K562 (cell line): ENCODE data around the gene TSC1. TPM values are rescaled to one million over a fixed set of nuclear protein-coding genes. Genes with fewer than 3 reads are reported as not detected.

Experiments
- ATAC-seq: fragments of 200-7000 bp; cut with Tn5 transposase; 3 replicates; pipeline ENCODE4 v1.9.1; 2020; ENCODE audit warnings: moderate library complexity
- BruUV-seq: library from RNA; stranded (reverse); fragments of 400-500 nt; replicated peaks from 2 replicates; lab custom pipeline; 2021; lab: Mats Ljungman, UMichigan
- CTCF ChIA-PET: fragments of 300-600 bp; formaldehyde crosslinking; extraction: SDS; loops from one replicate; lab custom pipeline; 2021; ENCODE audit warnings: low intra/inter-chr PET ratio; lab: Yijun Ruan, JAX
- POLR2A ChIA-PET: fragments of 300-600, 350-650 bp; sonication (Branson Sonifier 250); formaldehyde crosslinking; extraction: SDS; loops from one replicate; lab custom pipeline; 2021; ENCODE audit warnings: antibody characterized with exemption, inconsistent platforms; lab: Yijun Ruan, JAX
- DNase-seq, 4 experiments: peaks; one replicate each; pipeline versions ENCODE4 v3.0.0 to v3.0.0-alpha.2; 2011 to 2018; ENCODE audit warnings: low spot score in 3 of 4, mixed read lengths in 3 of 4; ENCODE audit errors: extremely low read depth in 1 of 4
- FAIRE-seq: peaks from 2 replicates; lab custom pipeline; 2011; peaks lifted over from hg19 to GRCh38; lab: Jason Lieb, UNC
- H2AFZ ChIP-seq: 2 replicates; pipeline ENCODE4 v1.6.0; 2011; ENCODE audit warnings: low read depth, low read length, control low read depth, inconsistent platforms
- H3K27ac ChIP-seq: fragments of 200-600 bp; 3 replicates; pipeline ENCODE4 v1.8.0; 2011; ENCODE audit warnings: low read depth, mild to moderate bottlenecking, control low read depth, inconsistent platforms, low read length, moderate library complexity, mixed read lengths; ENCODE audit errors: extremely low read depth
- H3K27me3 ChIP-seq, 2 experiments: fragments of 300-600 bp in 1 of 2; 2 replicates in 1 of 2; 3 replicates in 1 of 2; pipeline versions ENCODE4 v1.6.0 to v1.8.0; 2011; ENCODE audit warnings: inconsistent platforms in 2 of 2, low read length in 2 of 2, mild to moderate bottlenecking in 1 of 2, mixed read lengths in 1 of 2, moderate library complexity in 1 of 2; ENCODE audit not compliant: control insufficient read depth in 2 of 2, insufficient read depth in 2 of 2
- H3K36me3 ChIP-seq: fragments of 300-600 bp; 3 replicates; pipeline ENCODE4 v1.8.0; 2011; ENCODE audit warnings: mild to moderate bottlenecking, low read length, inconsistent platforms; ENCODE audit not compliant: control insufficient read depth, insufficient read depth
- H3K4me1 ChIP-seq, 2 experiments: fragments of 200-600 bp in 1 of 2; replicated peaks in 1 of 2; 2 replicates in 1 of 2; 3 replicates in 1 of 2; pipeline versions ENCODE4 v1.5.1 to v1.8.0; 2011; ENCODE audit warnings: inconsistent platforms in 2 of 2, low read length in 2 of 2, mild to moderate bottlenecking in 1 of 2, mixed read lengths in 1 of 2, moderate library complexity in 1 of 2; ENCODE audit not compliant: control insufficient read depth in 2 of 2, insufficient read depth in 2 of 2
- H3K4me2 ChIP-seq: 2 replicates; pipeline ENCODE4 v1.6.1; 2011; ENCODE audit warnings: low read length, control low read depth, inconsistent platforms, mixed read lengths; ENCODE audit not compliant: insufficient read depth
- H3K4me3 ChIP-seq: fragments of 200-600 bp; sonication (generic), shearing (Covaris generic); 2 replicates; pipeline ENCODE4 v1.5.1; 2016; ENCODE audit warnings: control low read depth, inconsistent platforms
- H3K79me2 ChIP-seq: fragments of 200-600 bp; 3 replicates; pipeline ENCODE4 v1.8.0; 2011; ENCODE audit warnings: low read length, inconsistent platforms; ENCODE audit not compliant: control insufficient read depth, insufficient read depth
- H3K9ac ChIP-seq, 2 experiments: 2 replicates each; pipeline versions ENCODE4 v1.6.0 to v1.6.1; 2011; ENCODE audit warnings: low read depth in 2 of 2, low read length in 2 of 2, control low read depth in 1 of 2, inconsistent platforms in 1 of 2, mild to moderate bottlenecking in 1 of 2, mixed read lengths in 1 of 2; ENCODE audit not compliant: insufficient read depth in 1 of 2
- H3K9me1 ChIP-seq: one replicate; pipeline ENCODE4 v1.6.0; 2011; ENCODE audit warnings: inconsistent platforms, mild to moderate bottlenecking, low read length, moderate library complexity; ENCODE audit not compliant: control insufficient read depth, insufficient read depth
- H3K9me3 ChIP-seq: replicated peaks from 2 replicates; pipeline ENCODE4 v1.5.1; 2011; ENCODE audit warnings: low read depth, low read length, inconsistent platforms; ENCODE audit not compliant: control insufficient read depth, insufficient read depth
- H4K20me1 ChIP-seq: replicated peaks from 2 replicates; pipeline ENCODE4 v1.6.1; 2011; ENCODE audit warnings: low read length, inconsistent platforms, mixed read lengths; ENCODE audit not compliant: control insufficient read depth, insufficient read depth
- ASH1L ChIP-seq: fragments of 450-650 bp; IDR thresholded peaks from 2 replicates; pipeline ENCODE4 v1.6.1; 2018; ENCODE audit warnings: borderline replicate concordance, mild to moderate bottlenecking, low read depth; ENCODE audit not compliant: partially characterized antibody
- BDP1 ChIP-seq: IDR thresholded peaks from 3 replicates; pipeline ENCODE4 v1.6.1; 2011; ENCODE audit not compliant: insufficient read length, insufficient read depth
- CBX8 ChIP-seq: fragments of 200-600 bp; sonication (generic); IDR thresholded peaks from 2 replicates; pipeline ENCODE4 v1.6.1; 2012; ENCODE audit warnings: borderline replicate concordance, mixed run types, low read depth, mild to moderate bottlenecking, moderate library complexity, mixed read lengths, low read length, control low read depth, inconsistent platforms; ENCODE audit not compliant: poor library complexity, severe bottlenecking; ENCODE audit errors: extremely low read depth
- COPS2 ChIP-seq: fragments of 450-650 bp; conservative IDR thresholded peaks from 2 replicates; pipeline ENCODE4 v1.6.1; 2016; ENCODE audit warnings: mild to moderate bottlenecking, moderate library complexity
- POLR2AphosphoS2 ChIP-seq: IDR thresholded peaks from 2 replicates; pipeline ENCODE4 v1.6.1; 2012; ENCODE audit warnings: low read length, improper control_type of control experiment
- PRPF4 ChIP-seq: fragments of 200-400 bp; formaldehyde crosslinking; IDR thresholded peaks from one replicate; pipeline ENCODE4 v1.6.1; 2017; ENCODE audit warnings: low read length, low read depth, mild to moderate bottlenecking; ENCODE audit not compliant: insufficient read depth, poor library complexity, severe bottlenecking
- RFX7 ChIP-seq: fragments of 250-450 bp; sonication (Bioruptor Pico); IDR thresholded peaks from 2 replicates; pipeline ENCODE4 v1.5.1; 2021; ENCODE audit warnings: mild to moderate bottlenecking
- SMAD2 ChIP-seq: fragments of 150-350 bp; IDR thresholded peaks from 2 replicates; pipeline ENCODE4 v1.6.1; 2014; ENCODE audit warnings: low read depth, mild to moderate bottlenecking, low read length
- SRSF9 ChIP-seq: fragments of 200-400 bp; formaldehyde crosslinking; IDR thresholded peaks from 2 replicates; pipeline ENCODE4 v1.6.1; 2017; ENCODE audit warnings: low read depth, low read length, borderline replicate concordance
- TCF7L2 ChIP-seq: fragments of 150-350 bp; IDR thresholded peaks from 2 replicates; pipeline ENCODE4 v1.6.1; 2016; ENCODE audit warnings: low read depth, mild to moderate bottlenecking, low read length, moderate library complexity
- ZKSCAN1 ChIP-seq: fragments of 150-350 bp; IDR thresholded peaks from 2 replicates; pipeline ENCODE4 v1.6.1; 2016; ENCODE audit warnings: low read depth, low read length
- ZNF253 ChIP-seq: fragments of 250-450 bp; sonication (Bioruptor Pico); conservative IDR thresholded peaks from 2 replicates; pipeline ENCODE4 v1.6.1; 2021; ENCODE audit warnings: mild to moderate bottlenecking
- ZNF766 ChIP-seq: fragments of 200-800 bp; sonication (Bioruptor generic); conservative IDR thresholded peaks from 2 replicates; pipeline ENCODE4 v1.6.1; 2016; ENCODE audit warnings: missing genetic modification characterization, missing compliant biosample characterization
- ZNF778 ChIP-seq: fragments of 450-650 bp; formaldehyde crosslinking; IDR thresholded peaks from 2 replicates; pipeline ENCODE4 v1.4.0; 2020; ENCODE audit warnings: mild to moderate bottlenecking, moderate library complexity
- ZNF780A ChIP-seq: fragments of 250-450 bp; sonication (Bioruptor Pico); IDR thresholded peaks from 2 replicates; pipeline ENCODE4 v1.5.0; 2021; ENCODE audit warnings: mild to moderate bottlenecking
- WGBS: fragments of 100-300 bp; shearing (Covaris generic); methylation state at CpG from one replicate; pipeline ENCODE4 v1.1.6; 2016; ENCODE audit warnings: low coverage, mixed read lengths; ENCODE audit not compliant: insufficient coverage; ENCODE audit errors: missing lambda C conversion rate; 5-methylcytosine and 5-hydroxymethylcytosine counted together
- in situ Hi-C: fragments of 300-500 bp; cut with MboI; formaldehyde crosslinking; loops from 4 replicates; pipeline ENCODE4 v1.15.0; 2018; ENCODE audit warnings: inconsistent platforms, mixed read lengths
- intact Hi-C: fragments of 100-400 bp; cut with micrococcal nuclease; formaldehyde crosslinking; loops from 2 replicates; pipeline ENCODE4 v1.14.2; 2022
- polyA plus RNA-seq, 8 experiments: library from polyadenylated mRNA; depleted of rRNA in 4 of 8; stranded (reverse) in 5 of 8; unstranded in 3 of 8; fragments of >200 nt; fragmentation: Nextera tagmentation in 2 of 8; fragmentation: Illumina TruSeq in 1 of 8; extraction: Ambion mirVana in 2 of 8; extraction: Trizol in 1 of 8; gene quantifications; 2 replicates each; pipeline versions ENCODE4 v1.2.1 to v1.2.3, GENCODE V29; 2011 to 2014; ENCODE audit warnings: inconsistent platforms in 1 of 8, missing spikeins in 1 of 8
- total RNA-seq, 7 experiments: library from RNA; depleted of rRNA in 6 of 7; stranded (reverse); fragments of >200 nt in 6 of 7; fragmentation: Illumina TruSeq in 2 of 7; extraction: Trizol in 2 of 7; gene quantifications; 2 replicates each; pipeline versions ENCODE4 v1.2.1 to v1.2.3, GENCODE V29; 2011 to 2021; ENCODE audit warnings: low replicate concordance in 1 of 7
- TF ChIP-seq, protein P1 (sequence below): fragments of 450-650 bp; conservative IDR thresholded peaks from 2 replicates; pipeline ENCODE4 v1.6.1; 2016; ENCODE audit warnings: missing genetic modification characterization, low read depth, mild to moderate bottlenecking, missing compliant biosample characterization, moderate library complexity
- TF ChIP-seq, protein P2 (sequence below): sonication (generic); formaldehyde crosslinking; IDR thresholded peaks from 2 replicates; pipeline ENCODE4 v1.8.1; 2023; ENCODE audit warnings: mild to moderate bottlenecking, missing genetic modification reagents

The TSC1 gene
- total and polyA plus RNA-seq, 9 of the 15 experiments (the other 6 are each of a cell fraction or from before 2014, with no cell fraction given), result 6.9 to 37.6 (median 18.6) TPM

DNA sequence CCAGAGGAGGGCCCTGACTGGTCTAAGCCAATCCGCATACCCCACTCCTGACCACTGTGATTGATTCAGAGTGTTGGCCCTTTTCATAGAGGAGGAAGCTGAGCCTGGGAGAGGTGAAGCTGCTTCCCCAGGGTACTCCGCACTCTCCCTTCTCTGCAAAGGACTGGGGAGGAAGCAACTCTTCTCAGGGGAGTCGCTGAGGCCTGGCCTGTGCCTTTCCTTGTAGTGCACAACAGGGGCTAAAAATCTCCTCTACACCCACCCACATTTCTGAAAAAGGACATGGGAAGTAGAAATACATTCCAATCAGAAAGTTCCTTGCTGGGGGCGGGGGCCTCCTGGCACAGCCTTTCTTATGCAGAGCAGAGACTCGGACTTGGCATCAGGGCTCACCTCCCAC is 88.5 kb downstream of the TSC1 start:
- FAIRE-seq, result no peak
- Histone ChIP-seq H3K27ac (no peak overlapping the region), H3K4me1 (peaks cover 0 to 8% of the 10 kb centered on the region in 2 experiments; a peak in 1 of 5 replicates), H3K4me3 (no peak overlapping the region), H3K9ac (no peak overlapping the region), H3K27me3 (peaks cover 55 to 72% of the 10 kb centered on the region in 2 experiments), H3K79me2 (no peaks in the 10 kb centered on the region), H2AFZ (no peak overlapping the region), H3K9me3 (no peaks in the 10 kb centered on the region), H3K36me3 (no peaks in the 10 kb centered on the region), H3K4me2 (no peak overlapping the region)
- BruUV-seq, result no TSS peak
- no peak for DNase-seq
- intact Hi-C loops, result no loop called here
- POLR2A ChIA-PET, result interaction anchor here (0.6 kb wide), 1 partner anchor 290 kb away, joined by 3 read pairs; no protein-coding TSS in a partner anchor
- 4% methylated on average over 5 of the region's 5 CpGs for whole genome bisulfite sequencing
- in situ Hi-C loops, result no loop called here
- TF ChIP-seq SRSF9, result no peak
- no peak for TF ChIP-seq ZNF780A
- no peak for TF ChIP-seq RFX7
- TF ChIP-seq PRPF4, result no peak
- TF ChIP-seq ZNF778 (CRISPR knock-in tag), result no peak
- TF ChIP-seq ZNF253 (CRISPR knock-in tag), result no peak
- TF ChIP-seq POLR2AphosphoS2, result no peak
- TF ChIP-seq ZNF766 (CRISPR knock-in tag), result no peak
- no peak for TF ChIP-seq ASH1L
- no peak for TF ChIP-seq SMAD2
- no peak for TF ChIP-seq CBX8
- TF ChIP-seq ZKSCAN1, result no peak
- no peak for TF ChIP-seq BDP1
- TF ChIP-seq, protein P1, sequence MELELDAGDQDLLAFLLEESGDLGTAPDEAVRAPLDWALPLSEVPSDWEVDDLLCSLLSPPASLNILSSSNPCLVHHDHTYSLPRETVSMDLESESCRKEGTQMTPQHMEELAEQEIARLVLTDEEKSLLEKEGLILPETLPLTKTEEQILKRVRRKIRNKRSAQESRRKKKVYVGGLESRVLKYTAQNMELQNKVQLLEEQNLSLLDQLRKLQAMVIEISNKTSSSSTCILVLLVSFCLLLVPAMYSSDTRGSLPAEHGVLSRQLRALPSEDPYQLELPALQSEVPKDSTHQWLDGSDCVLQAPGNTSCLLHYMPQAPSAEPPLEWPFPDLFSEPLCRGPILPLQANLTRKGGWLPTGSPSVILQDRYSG (tag), result no peak
- TF ChIP-seq TCF7L2, result no peak
- TF ChIP-seq, protein P2, sequence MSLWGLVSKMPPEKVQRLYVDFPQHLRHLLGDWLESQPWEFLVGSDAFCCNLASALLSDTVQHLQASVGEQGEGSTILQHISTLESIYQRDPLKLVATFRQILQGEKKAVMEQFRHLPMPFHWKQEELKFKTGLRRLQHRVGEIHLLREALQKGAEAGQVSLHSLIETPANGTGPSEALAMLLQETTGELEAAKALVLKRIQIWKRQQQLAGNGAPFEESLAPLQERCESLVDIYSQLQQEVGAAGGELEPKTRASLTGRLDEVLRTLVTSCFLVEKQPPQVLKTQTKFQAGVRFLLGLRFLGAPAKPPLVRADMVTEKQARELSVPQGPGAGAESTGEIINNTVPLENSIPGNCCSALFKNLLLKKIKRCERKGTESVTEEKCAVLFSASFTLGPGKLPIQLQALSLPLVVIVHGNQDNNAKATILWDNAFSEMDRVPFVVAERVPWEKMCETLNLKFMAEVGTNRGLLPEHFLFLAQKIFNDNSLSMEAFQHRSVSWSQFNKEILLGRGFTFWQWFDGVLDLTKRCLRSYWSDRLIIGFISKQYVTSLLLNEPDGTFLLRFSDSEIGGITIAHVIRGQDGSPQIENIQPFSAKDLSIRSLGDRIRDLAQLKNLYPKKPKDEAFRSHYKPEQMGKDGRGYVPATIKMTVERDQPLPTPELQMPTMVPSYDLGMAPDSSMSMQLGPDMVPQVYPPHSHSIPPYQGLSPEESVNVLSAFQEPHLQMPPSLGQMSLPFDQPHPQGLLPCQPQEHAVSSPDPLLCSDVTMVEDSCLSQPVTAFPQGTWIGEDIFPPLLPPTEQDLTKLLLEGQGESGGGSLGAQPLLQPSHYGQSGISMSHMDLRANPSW (CRISPR knock-in tag), result no peak
- no peak for TF ChIP-seq COPS2
- TF ChIP-seq, all 486 proteins: peak for 0
- CTCF ChIA-PET, result no interaction called here
- no peaks in the 10 kb centered on the region for H3K9me1 ChIP-seq
- H4K20me1 ChIP-seq, result peaks cover 3% of the 10 kb centered on the region; the same call in 1 of the 2 replicates
- no peak for ATAC-seq
